Right lung (tissue), 5 donors: Measurements from ENCODE around the gene NBEAL1. TPM values are rescaled to one million over a fixed set of nuclear protein-coding genes. Genes with fewer than 3 reads are reported as not detected.
"Not testable (repeated sequence)": the region's sequence is repeated elsewhere in the genome, so short reads cannot be mapped to it uniquely, and the experiment has no call there.

Experiments
- DNase-seq, 2 donors: peaks; one replicate each; pipeline ENCODE4 v3.0.0-alpha.2; 2013
- polyA plus RNA-seq, 5 donors: library from polyadenylated mRNA; unstranded; fragments of 120-200 nt; gene quantifications; one replicate each; pipeline versions ENCODE4 v1.2.1 to v1.2.3, GENCODE V29; 2013; ENCODE audit warnings: inconsistent platforms in 1 of 5, low replicate concordance in 1 of 5; ENCODE audit not compliant: insufficient read length in 5 of 5, insufficient read depth in 1 of 5

NBEAL1 gene
- polyA plus RNA-seq, 5 donors: 6.2 to 18.1 (median 15.5) TPM

DNA sequence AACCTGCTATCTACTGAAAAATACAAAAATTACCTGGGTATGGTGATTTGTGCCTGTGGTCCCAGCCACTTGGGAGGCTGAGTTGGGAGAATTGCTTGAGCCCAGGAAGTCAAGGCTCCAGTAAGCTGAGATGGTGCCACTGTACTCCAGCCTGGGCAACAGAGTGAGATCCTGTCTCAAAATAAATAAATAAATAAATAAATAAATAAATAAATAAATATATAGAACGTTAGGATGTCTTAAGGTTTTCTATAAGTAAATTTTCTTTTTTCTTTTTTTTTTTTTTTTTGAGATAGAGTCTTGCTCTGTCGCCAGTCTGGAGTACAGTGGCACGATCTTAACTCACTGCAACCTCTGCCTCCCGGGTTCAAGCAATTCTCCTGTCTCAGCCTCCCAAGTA is 95.8 kb downstream of the NBEAL1 start:
- DNase-seq: not testable (repeated sequence)

GRCh38 chr2:203112342-203112741 is 97.7 kb downstream of the NBEAL1 start:
- no peak for DNase-seq

DNA sequence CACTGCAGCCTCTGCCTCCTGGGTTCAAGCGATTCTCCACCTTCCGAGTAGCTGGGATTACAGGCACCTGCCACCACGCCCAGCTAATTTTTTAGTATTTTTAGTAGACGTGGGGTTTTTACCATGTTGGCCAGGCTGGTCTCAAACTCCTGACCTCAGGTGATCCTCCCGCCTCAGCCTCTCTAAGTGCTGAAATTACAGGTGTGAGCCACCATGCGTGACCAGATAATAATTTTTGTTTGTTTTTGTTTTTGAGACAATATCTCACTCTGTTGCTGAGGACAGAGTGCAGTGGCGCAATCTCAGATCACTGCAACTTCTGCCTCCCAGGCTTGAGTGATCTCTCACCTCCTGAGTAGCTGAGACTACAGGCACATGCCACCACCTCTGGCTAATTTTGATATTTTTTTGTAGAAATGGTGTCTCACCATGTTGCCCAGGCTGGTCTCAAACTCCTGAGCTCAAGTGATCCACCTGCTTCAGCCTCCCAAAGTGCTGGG is 100.6 kb downstream of the NBEAL1 start:
- DNase-seq: not testable (repeated sequence)

GRCh38 chr2:203122317-203122986 is 107.8 kb downstream of the NBEAL1 start:
- peak; percentile 7 to 23 for DNase-seq

DNA sequence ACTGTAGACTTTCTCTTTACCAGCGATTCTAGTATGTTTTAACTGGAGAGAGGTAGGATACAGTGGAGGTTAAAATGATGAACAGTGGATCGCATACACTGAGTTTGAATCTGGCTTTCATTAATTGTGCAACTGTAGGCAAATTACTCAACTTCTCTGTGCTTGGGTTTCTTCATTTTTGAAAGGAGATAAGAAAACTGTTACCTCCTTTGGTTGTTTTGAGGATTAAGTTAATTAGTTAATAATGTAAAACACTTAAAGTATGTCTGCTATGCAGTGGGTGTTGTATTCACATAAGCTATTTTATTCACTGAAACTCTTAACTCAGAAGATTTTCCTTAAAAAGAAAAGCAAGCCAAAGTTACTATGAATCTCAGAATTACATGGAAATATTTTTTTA is 112.3 kb downstream of the NBEAL1 start:
- DNase-seq: no peak

DNA sequence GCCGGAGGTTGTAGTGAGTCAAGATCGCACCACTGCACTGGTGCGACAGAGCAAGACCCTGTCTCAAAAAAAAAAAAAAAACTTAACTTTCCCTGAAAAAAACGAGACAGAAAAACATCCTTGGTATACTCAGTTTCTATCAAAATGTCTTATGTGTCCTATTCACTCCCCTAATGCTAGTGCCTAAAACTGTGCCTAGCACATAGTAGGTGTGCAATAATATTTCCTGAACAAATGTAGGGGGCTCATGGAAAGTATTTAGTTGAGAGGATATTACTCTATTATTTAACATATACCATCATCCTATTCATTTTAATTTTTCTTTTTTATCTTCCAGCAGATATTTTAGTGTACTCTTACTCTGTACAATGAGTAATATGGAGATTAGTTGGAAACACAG is 120.4 kb downstream of the NBEAL1 start:
- DNase-seq: no peak

DNA sequence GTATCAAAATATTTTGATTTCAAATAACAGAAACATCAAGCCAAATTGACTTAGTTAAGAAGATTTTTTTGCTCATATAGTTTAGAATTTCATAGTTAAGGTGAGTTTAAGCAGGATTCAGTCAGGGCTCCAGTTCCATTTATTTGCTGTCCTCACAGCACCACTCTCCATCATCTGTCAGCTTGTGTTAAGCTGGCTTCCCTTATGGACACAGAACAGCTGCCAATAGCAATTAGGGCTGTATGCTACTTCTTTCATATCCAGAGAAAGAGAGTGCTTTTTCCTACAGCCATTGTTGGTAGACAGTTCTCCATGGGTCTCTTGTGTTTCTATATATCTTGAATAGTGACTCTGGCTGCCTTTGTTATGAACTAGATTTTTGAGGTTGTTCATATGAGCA is 128.7 kb downstream of the NBEAL1 start:
- DNase-seq: no peak

GRCh38 chr2:203149194-203149593 is 134.5 kb downstream of the NBEAL1 start:
- no peak for DNase-seq

- no peak for DNase-seq
These were observed 140.7 kb downstream of the NBEAL1 start for GRCh38 chr2:203155406-203155805.

DNA sequence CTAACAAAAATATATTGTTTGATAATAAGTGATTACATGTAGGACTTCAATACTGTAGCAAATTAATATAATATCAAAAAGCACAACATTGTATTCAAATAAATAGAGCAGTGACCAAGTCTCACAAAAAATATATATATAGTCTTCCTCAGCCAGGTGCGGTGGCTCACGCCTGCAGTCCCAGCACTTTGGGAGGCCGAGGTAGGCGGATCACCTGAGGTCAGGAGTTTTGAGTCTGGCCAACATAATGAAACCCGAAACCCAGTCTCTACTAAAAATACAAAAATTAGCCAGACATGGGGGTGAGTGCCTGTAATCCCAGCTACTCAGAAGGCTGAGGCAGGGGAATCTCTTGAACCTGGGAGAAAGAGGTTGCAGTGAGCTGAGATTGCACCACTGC is 148.0 kb downstream of the NBEAL1 start:
- DNase-seq: not testable (repeated sequence)

DNA sequence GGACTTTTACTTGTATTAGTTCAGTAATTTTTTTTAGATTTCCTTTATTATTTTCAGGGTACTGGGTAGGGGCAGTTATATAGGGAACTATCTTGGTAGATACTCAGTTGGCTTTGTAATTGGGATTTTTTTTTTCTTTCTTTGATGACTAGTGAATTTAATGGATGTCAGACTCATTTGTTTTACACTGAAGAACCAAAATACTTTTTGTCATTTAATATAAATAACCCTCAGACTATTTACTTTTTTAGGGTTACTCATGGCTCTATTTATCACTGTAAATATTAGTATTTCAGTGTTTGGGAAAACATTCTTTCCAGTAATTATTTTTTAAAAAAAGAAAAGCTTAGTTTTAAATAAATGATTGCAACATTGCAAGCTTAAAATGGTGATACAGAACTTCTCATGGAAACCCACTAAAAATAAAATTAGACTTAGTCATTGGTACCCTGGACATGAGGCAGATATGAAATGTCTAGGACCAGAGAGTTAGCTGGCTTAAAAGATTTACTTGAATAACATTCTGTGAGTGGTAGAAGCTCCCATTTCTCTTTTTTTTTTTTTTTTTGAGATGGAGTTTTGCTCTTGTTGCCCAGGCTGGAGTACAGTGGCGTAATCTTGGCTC is 149.7 kb downstream of the NBEAL1 start:
- DNase-seq: no peak

DNA sequence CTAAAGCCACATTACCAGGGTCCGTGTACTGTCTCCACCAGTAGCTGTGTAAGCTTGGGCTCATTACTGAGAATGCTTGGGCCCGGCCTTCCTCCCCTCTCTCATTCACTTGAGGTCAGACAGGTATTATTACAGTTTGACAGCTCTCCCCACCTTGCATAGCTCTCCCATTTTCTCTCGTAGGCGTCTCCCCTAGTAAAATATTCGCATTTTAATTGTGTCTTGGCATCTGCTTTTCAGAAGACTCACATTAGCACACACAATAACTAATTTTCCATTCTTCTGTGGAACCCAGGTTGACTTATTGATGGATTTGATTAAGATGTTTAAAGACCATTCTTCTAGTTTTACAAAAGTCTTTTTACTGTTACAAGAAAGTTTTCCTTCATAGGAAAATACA is 153.1 kb downstream of the NBEAL1 start:
- no peak for DNase-seq

DNA sequence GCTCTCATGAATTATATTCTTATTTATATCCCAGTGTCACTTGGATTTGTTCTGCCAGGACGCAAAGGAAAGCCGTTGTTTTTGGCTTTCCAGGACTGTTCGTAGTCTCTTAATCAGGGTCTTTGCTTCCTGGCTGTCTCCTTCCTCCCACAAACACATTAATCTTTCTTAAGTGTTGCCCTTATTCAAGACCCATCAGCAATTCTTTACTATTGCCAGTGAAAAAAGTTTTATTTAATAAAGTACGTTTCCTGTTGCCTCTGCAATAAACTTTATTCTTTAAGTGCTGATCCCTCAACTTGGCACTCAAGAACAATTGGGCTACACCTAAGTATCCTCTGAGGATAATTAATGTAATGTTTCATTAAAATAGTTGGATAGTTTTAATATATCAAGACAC is 155.8 kb downstream of the NBEAL1 start:
- DNase-seq: no peak

- DNase-seq: no peak
These were observed 160.7 kb downstream of the NBEAL1 start for GRCh38 chr2:203175371-203175770.

- no peak for DNase-seq
These were observed 162.7 kb downstream of the NBEAL1 start for GRCh38 chr2:203177361-203177760.

DNA sequence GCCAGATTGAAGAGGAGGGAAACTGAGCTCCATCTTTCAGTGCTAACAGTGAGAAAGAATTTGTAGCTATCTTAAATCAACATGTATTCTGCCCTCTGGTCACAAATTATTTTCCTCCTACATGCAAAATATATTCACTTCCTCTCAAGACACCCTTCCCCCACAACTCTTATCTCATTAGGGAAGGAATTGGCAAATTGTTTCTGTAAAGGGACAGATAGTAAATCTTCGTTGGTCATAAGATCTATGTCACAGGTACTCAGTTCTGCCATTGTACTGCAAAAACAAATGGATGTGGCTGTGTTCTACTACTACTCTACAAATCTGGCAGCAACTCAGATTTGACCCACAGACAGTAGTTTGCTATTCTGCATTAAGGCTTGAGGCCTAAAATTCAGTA is 171.2 kb downstream of the NBEAL1 start:
- DNase-seq: no peak

- DNase-seq: not testable (repeated sequence)
These were observed 175.9 kb downstream of the NBEAL1 start for GRCh38 chr2:203190547-203190946.

- DNase-seq: not testable (repeated sequence)
These were observed 176.4 kb downstream of the NBEAL1 start for GRCh38 chr2:203191026-203191425.

- DNase-seq: no peak
These were observed 177.3 kb downstream of the NBEAL1 start for GRCh38 chr2:203191961-203192360.

DNA sequence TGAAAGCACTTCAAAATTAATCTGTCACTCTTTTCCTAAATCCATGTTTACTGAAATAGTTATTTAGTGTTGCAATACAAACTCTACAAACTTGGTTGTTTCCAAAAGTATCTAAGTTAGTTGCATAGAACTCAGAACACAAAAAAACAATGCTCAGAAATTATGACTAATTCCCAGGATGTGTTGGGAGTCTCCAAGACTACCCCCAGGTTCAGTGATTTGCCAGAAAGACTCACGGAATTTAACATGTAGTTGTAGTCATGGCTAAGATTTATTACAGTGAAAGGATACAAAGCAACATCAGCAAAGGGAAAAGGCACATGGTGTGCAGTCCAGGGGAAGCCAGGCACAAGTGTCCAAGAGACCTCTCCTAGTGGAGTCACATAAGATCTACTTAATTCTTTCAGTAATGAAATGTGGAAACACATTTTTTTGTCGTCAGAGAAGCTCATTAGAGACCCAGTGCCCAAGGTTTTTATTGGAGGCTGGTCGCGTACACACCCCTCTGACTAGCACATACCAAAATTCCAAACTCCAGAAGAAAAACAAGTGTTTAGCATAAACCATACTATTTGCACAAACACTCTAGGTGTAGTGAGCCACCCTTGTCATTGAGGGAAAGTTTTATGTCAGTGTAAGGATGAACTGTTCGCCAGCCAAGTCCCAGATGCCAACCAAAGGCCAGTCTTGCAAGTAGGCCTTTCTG is 180.8 kb downstream of the NBEAL1 start:
- no peak for DNase-seq

- DNase-seq: no peak
These were observed 186.2 kb downstream of the NBEAL1 start for GRCh38 chr2:203200866-203201265.

DNA sequence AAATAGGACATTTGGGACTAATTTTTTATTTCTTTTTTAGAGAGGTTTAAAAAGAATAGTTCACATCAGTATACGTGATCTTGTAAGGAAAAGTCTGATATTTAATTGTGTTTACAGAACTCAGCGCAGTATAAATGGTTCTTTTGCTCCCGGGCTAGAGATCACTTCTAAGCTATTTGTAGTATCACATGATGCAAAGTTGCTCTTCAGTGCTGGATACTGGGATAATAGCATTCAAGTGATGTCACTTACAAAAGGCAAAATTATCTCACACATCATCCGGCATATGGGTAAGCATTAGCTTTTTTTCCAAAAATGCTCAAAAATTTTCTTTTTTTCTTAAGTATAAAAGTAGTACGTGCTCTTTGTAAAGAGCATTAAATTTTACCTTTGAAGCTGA is 186.8 kb downstream of the NBEAL1 start:
- DNase-seq: no peak

DNA sequence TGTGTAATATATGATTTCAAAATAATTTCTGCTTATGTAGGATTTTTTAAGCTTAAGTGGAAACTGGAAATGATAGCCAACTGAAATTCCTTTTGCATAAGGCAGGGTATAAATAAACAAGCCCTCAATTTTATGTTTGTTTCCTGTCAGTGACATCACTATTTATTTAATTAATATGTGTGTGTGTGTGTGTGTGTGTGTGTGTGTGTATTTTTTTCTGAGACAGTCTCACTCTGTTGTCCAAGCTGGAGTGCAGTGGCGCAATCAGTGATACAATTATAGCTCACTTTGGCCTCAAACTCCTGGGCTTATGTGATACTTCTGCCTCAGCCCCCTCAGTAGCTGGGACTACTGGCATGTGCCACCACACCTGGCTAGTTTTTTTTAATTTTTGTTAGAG is 194.9 kb downstream of the NBEAL1 start:
- DNase-seq: peak; percentile 14 to 37
